H1 (cell line): ENCODE data around the gene CAMK2B. TPM values are rescaled to one million over a fixed set of nuclear protein-coding genes. Genes with fewer than 3 reads are reported as not detected.
A peak's percentile ranks its signal among the peaks of the same experiment; 100 is the strongest.

Source experiments
- CTCF ChIA-PET: fragments of 300-600 bp; sonication (Branson Sonifier 250); formaldehyde crosslinking; loops from one replicate; lab custom pipeline; 2021; ENCODE audit not compliant: partially characterized antibody; lab: Charles Lee
- POLR2A ChIA-PET: fragments of 300-600 bp; sonication (Branson Sonifier 250); formaldehyde crosslinking; loops from one replicate; lab custom pipeline; 2021; ENCODE audit warnings: inconsistent platforms; ENCODE audit not compliant: partially characterized antibody; lab: Charles Lee
- DNase-seq, 2 experiments: peaks; one replicate each; pipeline versions ENCODE4 v3.0.0 to v3.0.0-alpha.2; 2010 to 2022; ENCODE audit warnings: low spot score in 2 of 2, low read depth in 1 of 2, mixed read lengths in 1 of 2
- FAIRE-seq: peaks from 2 replicates; lab custom pipeline; 2011; peaks lifted over from hg19 to GRCh38; lab: Jason Lieb, UNC
- H2AFZ ChIP-seq: 2 replicates; pipeline ENCODE4 v1.8.1; 2012; ENCODE audit warnings: low read length, inconsistent platforms
- H2AK5ac ChIP-seq: 2 replicates; pipeline ENCODE4 v1.6.1; 2013; ENCODE audit warnings: low read depth, low read length
- H2BK120ac ChIP-seq: replicated peaks from 2 replicates; pipeline ENCODE3; 2013; ENCODE audit warnings: low read depth, low read length, inconsistent platforms
- H2BK12ac ChIP-seq: 2 replicates; pipeline ENCODE4 v1.6.1; 2013; ENCODE audit warnings: low read depth, low read length
- H2BK15ac ChIP-seq: 2 replicates; pipeline ENCODE4 v1.6.1; 2013; ENCODE audit warnings: low read length
- H2BK20ac ChIP-seq: 2 replicates; pipeline ENCODE4 v1.6.1; 2013; ENCODE audit warnings: low read length
- H2BK5ac ChIP-seq: 2 replicates; pipeline ENCODE4 v1.6.1; 2013; ENCODE audit warnings: low read depth, low read length
- H3K14ac ChIP-seq: 2 replicates; pipeline ENCODE4 v1.6.1; 2013; ENCODE audit warnings: inconsistent platforms; ENCODE audit not compliant: insufficient read length
- H3K18ac ChIP-seq: 2 replicates; pipeline ENCODE4 v1.6.1; 2013; ENCODE audit warnings: low read length; ENCODE audit errors: extremely low read depth
- H3K23ac ChIP-seq: 2 replicates; pipeline ENCODE4 v1.6.1; 2013; ENCODE audit warnings: inconsistent platforms; ENCODE audit not compliant: insufficient read length
- H3K23me2 ChIP-seq: 2 replicates; pipeline ENCODE4 v1.6.1; 2013; ENCODE audit warnings: low read depth, low read length
- H3K27ac ChIP-seq: 2 replicates; pipeline ENCODE4 v1.6.1; 2011; ENCODE audit warnings: low read depth, low read length, inconsistent platforms
- H3K27me3 ChIP-seq, 4 experiments: replicated peaks in 1 of 4; 1 replicate in 1 of 4; 2 replicates in 3 of 4; pipeline versions ENCODE4 v1.6.1 to v1.8.1; 2011 to 2013; ENCODE audit warnings: low read length in 3 of 4, mild to moderate bottlenecking in 3 of 4, inconsistent platforms in 2 of 4, mixed read lengths in 2 of 4, moderate library complexity in 1 of 4; ENCODE audit not compliant: control insufficient read depth in 3 of 4, insufficient read depth in 3 of 4; ENCODE audit errors: extremely low read depth in 1 of 4
- H3K36me3 ChIP-seq, 4 experiments: 2 replicates each; pipeline versions ENCODE4 v1.6.1 to v1.8.1; 2011 to 2013; ENCODE audit warnings: mild to moderate bottlenecking in 4 of 4, low read length in 3 of 4, moderate library complexity in 2 of 4, control low read depth in 1 of 4, inconsistent platforms in 1 of 4; ENCODE audit not compliant: insufficient read depth in 4 of 4, control insufficient read depth in 2 of 4
- H3K4ac ChIP-seq: replicated peaks from 2 replicates; pipeline ENCODE3; 2013; ENCODE audit warnings: low read length, low read depth, mixed read lengths, inconsistent platforms; ENCODE audit not compliant: insufficient read length
- H3K4me1 ChIP-seq, 4 experiments: replicated peaks in 1 of 4; 1 replicate in 1 of 4; 2 replicates in 3 of 4; pipeline versions ENCODE4 v1.6.1 to v1.8.1; 2011 to 2013; ENCODE audit warnings: low read length in 3 of 4, inconsistent platforms in 2 of 4, mixed read lengths in 1 of 4; ENCODE audit not compliant: insufficient read depth in 4 of 4, control insufficient read depth in 3 of 4
- H3K4me2 ChIP-seq, 2 experiments: 2 replicates each; pipeline versions ENCODE4 v1.6.1 to v1.8.1; 2011 to 2013; ENCODE audit warnings: low read depth in 2 of 2, low read length in 2 of 2, control low read depth in 1 of 2, inconsistent platforms in 1 of 2, mild to moderate bottlenecking in 1 of 2; ENCODE audit not compliant: insufficient read depth in 1 of 2
- H3K4me3 ChIP-seq, 4 experiments: fragments of 200-600, 300-600 bp in 1 of 4; sonication (generic), shearing (Covaris generic), sonication (Bioruptor Twin) in 1 of 4; 2 replicates each; pipeline versions ENCODE4 v1.5.1 to v1.8.1; 2011 to 2016; ENCODE audit warnings: low read length in 4 of 4, low read depth in 3 of 4, control low read depth in 2 of 4, inconsistent platforms in 2 of 4, mild to moderate bottlenecking in 2 of 4, mixed read lengths in 1 of 4, moderate library complexity in 1 of 4; ENCODE audit not compliant: insufficient read depth in 2 of 4; ENCODE audit errors: extremely low read depth in 1 of 4
- H3K56ac ChIP-seq: replicated peaks from 2 replicates; pipeline ENCODE3; 2013; ENCODE audit warnings: low read depth, mild to moderate bottlenecking, mixed read lengths, low read length, inconsistent platforms; ENCODE audit not compliant: insufficient read length
- H3K79me1 ChIP-seq: 2 replicates; pipeline ENCODE4 v1.6.1; 2013; ENCODE audit warnings: low read depth, low read length, control low read depth
- H3K79me2 ChIP-seq, 2 experiments: 2 replicates each; pipeline versions ENCODE4 v1.6.1 to v1.8.1; 2012 to 2013; ENCODE audit warnings: low read length in 2 of 2, mild to moderate bottlenecking in 2 of 2, inconsistent platforms in 1 of 2; ENCODE audit not compliant: insufficient read depth in 2 of 2, control insufficient read depth in 1 of 2
- H3K9ac ChIP-seq, 4 experiments: replicated peaks in 1 of 4; 1 replicate in 1 of 4; 2 replicates in 3 of 4; pipeline versions ENCODE4 v1.6.1 to v1.8.1; 2011 to 2013; ENCODE audit warnings: low read depth in 3 of 4, low read length in 3 of 4, control low read depth in 2 of 4, mild to moderate bottlenecking in 2 of 4, moderate library complexity in 2 of 4, inconsistent platforms in 1 of 4; ENCODE audit errors: extremely low read depth in 1 of 4
- H3K9me3 ChIP-seq, 2 experiments: 2 replicates each; pipeline versions ENCODE4 v1.6.1 to v1.8.1; 2012 to 2013; ENCODE audit warnings: mild to moderate bottlenecking in 2 of 2, moderate library complexity in 2 of 2, control low read depth in 1 of 2, inconsistent platforms in 1 of 2, low read depth in 1 of 2, low read length in 1 of 2, mixed read lengths in 1 of 2; ENCODE audit not compliant: insufficient read depth in 2 of 2
- H4K20me1 ChIP-seq, 2 experiments: replicated peaks in 1 of 2; 2 replicates each; pipeline versions ENCODE3 to v1.8.1; 2011 to 2013; ENCODE audit warnings: inconsistent platforms in 2 of 2, low read length in 2 of 2, mild to moderate bottlenecking in 1 of 2; ENCODE audit not compliant: insufficient read depth in 2 of 2, control insufficient read depth in 1 of 2
- H4K5ac ChIP-seq: 2 replicates; pipeline ENCODE4 v1.6.1; 2013; ENCODE audit warnings: low read length, low read depth, mixed read lengths, inconsistent platforms; ENCODE audit not compliant: insufficient read length
- H4K8ac ChIP-seq: 2 replicates; pipeline ENCODE4 v1.8.0; 2013; ENCODE audit warnings: mild to moderate bottlenecking, moderate library complexity, low read length, inconsistent platforms; ENCODE audit not compliant: insufficient read depth; ENCODE audit errors: extremely low read depth
- H4K91ac ChIP-seq: replicated peaks from 2 replicates; pipeline ENCODE3; 2013; ENCODE audit warnings: low read length, mixed read lengths, inconsistent platforms; ENCODE audit not compliant: insufficient read length
- ASH2L ChIP-seq: fragments of 200-600, 300-600 bp; sonication (generic); IDR thresholded peaks from one replicate; pipeline ENCODE4 v1.7.1; 2017; ENCODE audit warnings: low read length
- CHD2 ChIP-seq: IDR thresholded peaks from 2 replicates; pipeline ENCODE4 v1.6.1; 2012; ENCODE audit warnings: low read length, improper control_type of control experiment
- GTF2F1 ChIP-seq: IDR thresholded peaks from 2 replicates; pipeline ENCODE4 v1.6.1; 2012; ENCODE audit warnings: low read depth, low read length, improper control_type of control experiment, borderline replicate concordance
- KDM4A ChIP-seq: IDR thresholded peaks from one replicate; pipeline ENCODE4 v1.7.1; 2012; ENCODE audit warnings: low read depth, mild to moderate bottlenecking, moderate library complexity, low read length, inconsistent platforms; ENCODE audit not compliant: severe bottlenecking
- RBBP5 ChIP-seq: IDR thresholded peaks from 2 replicates; pipeline ENCODE4 v1.7.1; 2012; ENCODE audit warnings: low read depth, mild to moderate bottlenecking, inconsistent platforms, low read length, moderate library complexity, borderline replicate concordance
- RNF2 ChIP-seq: fragments of 200-900, 300-1000 bp; sonication (generic); IDR thresholded peaks from 2 replicates; pipeline ENCODE4 v1.7.1; 2016; ENCODE audit warnings: borderline replicate concordance, low read depth, mild to moderate bottlenecking, antibody characterized with exemption, low read length; ENCODE audit not compliant: poor library complexity, severe bottlenecking; ENCODE audit errors: missing control alignments
- SAP30 ChIP-seq: fragments of 300-600 bp; sonication (generic); IDR thresholded peaks from 2 replicates; pipeline ENCODE4 v1.7.1; 2012; ENCODE audit warnings: low read length, moderate library complexity, mild to moderate bottlenecking, inconsistent platforms; ENCODE audit not compliant: insufficient read depth, insufficient replicate concordance
- SIX5 ChIP-seq: IDR thresholded peaks from 2 replicates; pipeline ENCODE4 v1.6.1; 2011; ENCODE audit warnings: mild to moderate bottlenecking, low read depth, low read length
- SRF ChIP-seq: IDR thresholded peaks from 2 replicates; pipeline ENCODE4 v1.6.1; 2011; ENCODE audit warnings: mild to moderate bottlenecking, low read depth, low read length, moderate library complexity
- SUZ12 ChIP-seq: fragments of 200-600 bp; sonication (generic); IDR thresholded peaks from 2 replicates; pipeline ENCODE4 v1.6.1; 2012; ENCODE audit warnings: mild to moderate bottlenecking, inconsistent platforms, low read length, moderate library complexity, mixed read lengths
- TAF7 ChIP-seq: optimal IDR thresholded peaks from 2 replicates; pipeline ENCODE3; 2011; ENCODE audit warnings: low read depth, mild to moderate bottlenecking, inconsistent platforms, low read length, moderate library complexity, borderline replicate concordance
- WGBS, 2 experiments: shearing (Covaris generic) in 1 of 2; methylation state at CpG; one replicate each; pipeline versions ENCODE4 v1.1.6 to v1.1.7; 2013 to 2015; ENCODE audit warnings: low lambda C conversion rate in 2 of 2, mixed read lengths in 2 of 2, inconsistent platforms in 1 of 2, low coverage in 1 of 2, missing lambda C conversion rate in 1 of 2; ENCODE audit not compliant: insufficient replicate concordance in 2 of 2, insufficient coverage in 1 of 2, insufficient read length in 1 of 2; ENCODE audit errors: extremely low coverage in 1 of 2, missing lambda C conversion rate in 1 of 2; 5-methylcytosine and 5-hydroxymethylcytosine counted together
- polyA plus RNA-seq, 7 experiments: library from polyadenylated mRNA; depleted of rRNA in 3 of 7; stranded (reverse) in 5 of 7; unstranded in 2 of 7; fragments of >200 nt in 5 of 7; fragments of 200-250 nt in 2 of 7; gene quantifications; 1 replicate in 5 of 7; 2 replicates in 1 of 7; 4 replicates in 1 of 7; pipeline versions ENCODE4 v1.2.1 to v1.2.3, GENCODE V29; 2011 to 2013; ENCODE audit warnings: missing spikeins in 2 of 7, mixed read lengths in 2 of 7
- total RNA-seq: library from RNA; stranded (reverse); fragmentation: NEBNext Ultra II Directional; extraction: Animal tissue kit (Norgen Biotek cat#: 25700); gene quantifications from 2 replicates; pipeline ENCODE4 v1.2.1, GENCODE V29; 2021
- TF ChIP-seq, protein P1 (sequence below): IDR thresholded peaks from 2 replicates; pipeline ENCODE4 v1.6.1; 2012; ENCODE audit warnings: inconsistent platforms

Gene CAMK2B
- total and polyA plus RNA-seq, 2 of the 8 experiments (the other 6 are each of a cell fraction or from before 2014, with no cell fraction given), result 0.05 to 0.15 TPM

DNA sequence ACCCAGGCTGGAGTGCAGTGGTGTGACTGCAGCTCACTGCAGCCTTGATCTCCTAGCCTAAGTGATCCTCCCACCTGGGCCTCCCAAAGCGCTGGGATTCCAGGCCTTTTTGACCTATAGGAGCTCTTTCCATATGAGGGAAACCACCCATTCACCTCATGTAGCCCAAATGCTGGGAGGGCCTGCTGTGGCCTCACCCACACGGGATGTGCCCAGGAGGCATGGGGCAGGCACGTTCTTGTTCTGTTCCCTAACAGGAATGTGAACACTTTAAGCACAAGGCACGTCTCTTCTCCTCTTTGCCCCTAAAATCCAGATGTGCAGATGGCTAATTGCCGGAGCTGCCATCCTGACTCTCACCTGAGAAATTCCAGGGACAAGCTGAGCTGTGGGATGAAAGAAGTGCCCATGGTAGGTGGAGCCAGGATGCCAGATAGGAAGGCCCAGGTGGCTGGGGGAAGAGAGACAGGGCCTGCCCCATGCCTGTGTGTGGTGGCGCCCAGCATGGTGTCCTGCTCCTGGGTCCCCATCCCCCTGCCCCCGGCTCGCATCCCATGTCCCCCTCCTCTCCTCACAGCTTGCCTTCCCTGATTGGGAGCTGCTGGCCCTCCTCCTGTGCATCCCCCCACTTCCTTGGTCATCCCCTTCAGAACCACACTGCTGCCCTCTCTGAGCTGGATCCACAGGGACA, 17.3 kb downstream of the CAMK2B start:
- no peak for FAIRE-seq
- no peak overlapping the region for H3K4ac ChIP-seq
- H3K27me3 ChIP-seq, result peaks cover 14 to 31% (median 28%) of the 10 kb centered on the region in 4 experiments; a peak in 6 of 7 replicates
- H4K20me1 ChIP-seq, result no peaks in the 10 kb centered on the region
- H3K79me2 ChIP-seq, result no peaks in the 10 kb centered on the region
- no peak overlapping the region for H3K4me3 ChIP-seq
- peaks cover 8% of the 10 kb centered on the region; the same call in 1 of the 2 replicates for H3K23me2 ChIP-seq
- H3K36me3 ChIP-seq, result no peaks in the 10 kb centered on the region
- no peak overlapping the region for H2BK20ac ChIP-seq
- H3K56ac ChIP-seq, result no peak overlapping the region
- H2BK5ac ChIP-seq, result no peak overlapping the region
- no peak overlapping the region for H3K4me2 ChIP-seq
- H3K27ac ChIP-seq, result no peak overlapping the region
- no peak overlapping the region for H2AFZ ChIP-seq
- H4K8ac ChIP-seq, result 0 out of 2 replicates have a peak overlapping the region, but pooled peaks have one; percentile 0
- no peak overlapping the region for H2AK5ac ChIP-seq
- no peak overlapping the region for H4K91ac ChIP-seq
- H3K4me1 ChIP-seq, result peaks cover 0 to 8% (median 6%) of the 10 kb centered on the region in 4 experiments; a peak in 4 of 7 replicates
- H4K5ac ChIP-seq, result no peak overlapping the region
- H3K18ac ChIP-seq, result no peak overlapping the region
- 67% methylated on average over 7 of the region's 8 CpGs; no CpG with 5 or more reads in 1 of the 2 experiments for WGBS, 2 experiments
- H3K9me3 ChIP-seq, result no peaks in the 10 kb centered on the region
- POLR2A ChIA-PET, result interaction anchor here (1.1 to 1.7 kb wide), 3 partner anchors 13 to 181 kb away, joined by 3 to 4 read pairs (median 4); no protein-coding TSS in a partner anchor
- H2BK12ac ChIP-seq, result no peak overlapping the region
- no peak overlapping the region for H3K14ac ChIP-seq
- H3K79me1 ChIP-seq, result no peaks in the 10 kb centered on the region
- no peak overlapping the region for H3K23ac ChIP-seq
- CTCF ChIA-PET, result interaction anchor here (0.6 to 3.4 kb wide), 14 partner anchors 12 to 257 kb away, joined by 3 to 37 read pairs (median 4); partner anchors contain the start of gene NUDCD3
- DNase-seq, result peak in 1 of 2 experiments; percentile 42
- H2BK15ac ChIP-seq, result no peak overlapping the region
- no peak overlapping the region for H3K9ac ChIP-seq
- H2BK120ac ChIP-seq, result no peak overlapping the region
- no peak for TF ChIP-seq RBBP5
- no peak for TF ChIP-seq SRF
- TF ChIP-seq, protein P1, sequence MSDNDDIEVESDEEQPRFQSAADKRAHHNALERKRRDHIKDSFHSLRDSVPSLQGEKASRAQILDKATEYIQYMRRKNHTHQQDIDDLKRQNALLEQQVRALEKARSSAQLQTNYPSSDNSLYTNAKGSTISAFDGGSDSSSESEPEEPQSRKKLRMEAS, result no peak
- TF ChIP-seq SAP30, result no peak
- TF ChIP-seq SUZ12, result no peak
- TF ChIP-seq KDM4A, result no peak
- no peak for TF ChIP-seq RNF2
- TF ChIP-seq TAF7, result no peak
- TF ChIP-seq ASH2L, result no peak
- TF ChIP-seq GTF2F1, result no peak
- TF ChIP-seq CHD2, result no peak
- TF ChIP-seq SIX5, result no peak
